Posterior vena cava (tissue), 2 donors: Measurements from ENCODE around the gene DAZAP1. TPM values are rescaled to one million over a fixed set of nuclear protein-coding genes. Genes with fewer than 3 reads are reported as not detected.

Source experiments
- DNase-seq: peaks from one replicate; pipeline ENCODE4 v3.0.0-alpha.2; 2020; ENCODE audit warnings: low spot score
- intact Hi-C, 2 donors: fragments of 100-400 bp; cut with DNase I; formaldehyde crosslinking; loops; one replicate each; pipeline versions ENCODE4 v1.14.1 to v1.14.2; 2022 to 2023
- total RNA-seq, 2 donors: library from RNA; stranded (reverse); fragmentation: NEBNext Ultra II Directional; extraction: Animal tissue kit (Norgen Biotek cat#: 25700); gene quantifications; one replicate each; pipeline ENCODE4 v1.2.1, GENCODE V29; 2021
- donor health status: DM: yes; HTN: yes; CAD: no.
- donor health status: DM: yes; HTN: yes; CAD: no.

DAZAP1 gene
- total RNA-seq, 2 donors from 2014 or later: 59.7 to 75.8 TPM

DNA sequence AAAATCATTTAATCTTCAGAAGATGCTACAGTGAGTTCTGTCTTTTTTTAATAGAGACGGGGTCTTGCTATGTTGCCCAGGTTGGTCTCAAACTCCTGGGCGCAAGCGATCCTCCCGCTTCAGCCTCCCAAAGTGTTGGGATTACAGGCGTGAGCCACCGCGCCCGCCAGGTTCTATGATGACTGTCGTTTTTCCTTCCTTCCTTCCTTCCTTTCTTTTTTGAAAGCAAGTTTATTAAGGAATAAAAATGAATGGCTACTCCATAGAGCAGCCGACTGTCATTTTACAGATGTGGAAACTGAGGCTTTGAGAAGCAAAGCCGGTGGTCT, 5.5 kb upstream of the DAZAP1 start:
- DNase-seq: no peak
- intact Hi-C loops: loop anchor here in 1 of 2 donors (10.0 kb wide), 1 partner anchor 117 kb away; the partner anchor contains the start of gene EFNA2

DNA sequence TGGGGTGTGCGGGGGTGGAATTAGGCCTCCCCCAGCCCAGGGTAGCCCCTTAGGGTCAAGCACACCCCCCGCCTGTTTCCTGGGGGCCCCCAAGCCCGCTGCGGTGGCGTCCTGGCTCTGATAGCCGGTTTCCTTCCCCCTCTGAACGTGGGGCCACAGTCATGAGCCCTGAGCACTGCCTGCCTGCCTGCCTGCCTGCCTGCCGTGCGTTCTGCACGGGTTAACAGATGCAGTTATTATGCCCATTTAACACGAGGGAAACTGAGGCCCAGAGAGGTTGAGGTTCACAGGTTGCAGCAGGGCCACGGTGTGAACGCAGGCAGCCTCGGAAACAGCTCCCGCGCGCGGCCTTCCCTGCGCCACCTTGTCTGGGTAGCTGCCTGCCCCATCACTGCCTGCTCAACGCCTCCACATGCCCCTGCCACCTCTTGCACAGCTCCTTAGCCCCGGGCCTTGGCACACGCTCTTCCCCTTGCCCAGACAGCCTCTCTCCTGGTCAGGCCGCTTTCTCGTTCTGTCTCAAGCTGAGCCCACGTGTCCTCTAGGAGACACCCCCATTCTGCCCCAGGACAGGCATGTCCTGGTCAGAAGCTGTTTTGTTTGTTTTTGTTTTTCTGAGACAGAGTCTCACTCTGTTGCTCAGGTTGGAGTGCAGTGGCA, 4.8 kb upstream of the DAZAP1 start:
- intact Hi-C loops: loop anchor here in 1 of 2 donors (10.0 kb wide), 1 partner anchor 118 kb away; the partner anchor contains the start of gene EFNA2
- no peak for DNase-seq

DNA sequence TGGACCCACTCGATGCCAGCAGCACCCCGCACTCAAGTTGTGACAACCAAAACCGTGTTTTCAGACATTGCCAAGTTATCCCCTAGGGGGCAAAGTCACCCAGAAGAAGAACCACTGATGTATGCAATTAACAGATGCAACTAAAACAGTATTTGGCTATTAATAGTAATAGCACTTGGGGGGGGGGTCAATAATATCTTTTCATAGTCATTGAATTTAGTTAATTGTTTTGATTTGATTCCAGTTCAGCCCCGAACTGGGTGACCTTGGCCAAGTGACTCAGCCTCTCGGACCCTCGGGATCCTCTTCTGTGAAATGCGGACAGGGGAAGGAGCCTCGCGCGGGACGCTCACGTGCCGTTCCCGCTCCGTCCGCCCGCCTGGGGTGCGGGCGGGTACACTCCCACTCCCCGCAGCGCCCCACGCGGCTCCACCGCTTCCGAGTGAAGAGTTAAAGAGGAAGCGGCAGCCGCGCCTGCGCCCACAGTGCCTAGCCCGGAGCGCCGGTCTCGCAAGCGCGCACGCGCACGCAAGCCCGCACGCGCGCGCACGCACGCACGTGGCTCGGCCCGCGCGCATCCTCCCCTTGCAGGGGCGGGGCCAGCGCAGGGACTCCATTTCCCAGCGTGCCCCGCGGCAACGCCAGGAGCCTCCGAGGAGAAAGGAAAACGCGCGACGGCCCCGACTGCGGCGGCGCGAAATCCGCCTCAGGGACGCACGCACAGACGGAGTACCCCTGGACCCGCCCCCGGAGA, 435 bp upstream of the DAZAP1 start:
- peak; percentile 100 for DNase-seq
- intact Hi-C loops: loop anchor here in 1 of 2 donors (10.0 kb wide), 1 partner anchor 122 kb away; the partner anchor contains the start of gene EFNA2

DNA sequence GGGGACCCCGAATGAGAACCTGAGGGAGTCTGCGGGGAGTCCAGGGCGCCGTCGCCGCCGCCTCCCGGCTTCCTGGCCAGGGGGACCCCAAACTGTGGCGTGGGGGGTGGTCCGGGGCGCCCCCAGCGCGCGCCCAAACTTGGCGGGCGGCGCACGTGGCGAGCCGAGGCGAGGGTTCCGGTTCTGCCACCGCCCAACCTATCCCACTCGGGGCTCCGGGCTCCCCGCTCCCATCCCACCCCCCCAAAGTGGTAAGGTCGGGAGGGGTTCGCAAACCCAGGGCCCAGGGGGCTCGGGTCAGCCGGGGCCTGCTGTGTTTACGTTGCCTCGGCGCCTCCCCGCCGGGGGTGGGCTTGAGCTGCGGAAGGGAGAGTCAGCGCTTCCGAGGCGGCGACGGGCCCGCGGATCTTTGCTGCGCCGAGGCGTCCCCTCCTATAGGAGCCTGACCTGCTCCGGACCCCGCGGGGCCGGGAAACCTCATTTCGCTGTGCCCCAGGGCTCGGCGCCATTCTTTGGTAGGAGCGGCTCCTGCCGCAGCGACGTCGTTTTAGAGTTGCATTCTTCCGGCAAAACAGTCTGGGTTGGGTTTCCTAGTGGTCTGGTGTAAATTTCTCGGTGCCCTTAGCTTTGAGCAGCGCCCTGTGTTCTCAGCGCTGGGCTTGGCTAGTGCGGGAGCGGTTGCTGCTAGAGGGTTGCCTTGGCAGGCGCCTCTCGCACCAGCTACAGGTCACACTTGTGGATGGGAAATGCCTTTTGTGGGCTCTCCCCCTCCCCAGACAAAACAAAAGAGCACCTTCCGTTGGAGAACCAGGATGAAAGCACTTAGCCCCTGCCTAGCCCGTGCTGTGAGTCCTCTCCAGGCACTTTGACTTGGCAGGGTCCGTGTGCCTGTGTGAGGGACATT, 1.2 kb downstream of the DAZAP1 start:
- peak; percentile 91 for DNase-seq
- intact Hi-C loops: loop anchor here in 1 of 2 donors (10.0 kb wide), 1 partner anchor 124 kb away; the partner anchor contains the start of gene EFNA2

DNA sequence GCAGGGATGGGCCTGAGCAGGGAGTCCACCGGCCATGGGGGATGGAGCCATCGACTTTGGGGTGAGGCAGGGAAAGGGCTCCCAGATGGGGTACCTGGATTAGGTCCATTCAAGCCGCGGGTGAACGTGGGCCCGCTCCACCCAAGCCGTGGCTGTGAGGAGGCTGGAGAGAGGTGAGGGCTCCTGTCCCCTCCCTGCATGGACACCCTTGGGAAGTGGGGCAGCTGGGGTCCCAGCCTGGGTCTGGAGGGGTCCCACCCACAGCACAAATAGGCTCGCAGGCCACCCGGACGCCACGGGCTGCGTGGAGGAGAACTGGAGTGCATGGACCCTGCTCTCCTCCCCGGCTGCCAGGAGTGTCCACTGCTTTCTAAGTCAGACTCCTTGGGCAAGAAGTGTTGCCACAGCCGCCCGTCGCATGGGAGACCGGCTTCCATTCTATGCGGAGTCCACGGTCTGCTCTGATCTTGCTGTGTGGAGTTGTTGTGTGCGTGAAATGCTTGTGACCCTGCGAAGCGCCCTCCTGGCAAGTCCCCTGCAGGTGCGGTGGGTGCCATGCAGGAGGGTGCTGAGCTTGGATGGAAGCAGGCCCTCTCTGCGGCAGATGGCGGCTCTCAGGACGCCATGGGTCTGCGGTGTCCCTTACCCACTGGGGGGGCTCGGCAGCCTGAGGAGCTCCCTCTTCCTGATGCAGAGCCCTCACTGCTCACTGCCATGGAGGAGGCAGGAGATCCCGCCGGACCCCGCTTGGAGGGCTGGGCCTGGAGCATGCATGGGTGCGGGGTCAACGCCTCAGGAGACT, 2.0 kb downstream of the DAZAP1 start:
- DNase-seq: no peak
- intact Hi-C loops: loop anchor here in 1 of 2 donors (10.0 kb wide), 1 partner anchor 125 kb away; the partner anchor contains the start of gene EFNA2

DNA sequence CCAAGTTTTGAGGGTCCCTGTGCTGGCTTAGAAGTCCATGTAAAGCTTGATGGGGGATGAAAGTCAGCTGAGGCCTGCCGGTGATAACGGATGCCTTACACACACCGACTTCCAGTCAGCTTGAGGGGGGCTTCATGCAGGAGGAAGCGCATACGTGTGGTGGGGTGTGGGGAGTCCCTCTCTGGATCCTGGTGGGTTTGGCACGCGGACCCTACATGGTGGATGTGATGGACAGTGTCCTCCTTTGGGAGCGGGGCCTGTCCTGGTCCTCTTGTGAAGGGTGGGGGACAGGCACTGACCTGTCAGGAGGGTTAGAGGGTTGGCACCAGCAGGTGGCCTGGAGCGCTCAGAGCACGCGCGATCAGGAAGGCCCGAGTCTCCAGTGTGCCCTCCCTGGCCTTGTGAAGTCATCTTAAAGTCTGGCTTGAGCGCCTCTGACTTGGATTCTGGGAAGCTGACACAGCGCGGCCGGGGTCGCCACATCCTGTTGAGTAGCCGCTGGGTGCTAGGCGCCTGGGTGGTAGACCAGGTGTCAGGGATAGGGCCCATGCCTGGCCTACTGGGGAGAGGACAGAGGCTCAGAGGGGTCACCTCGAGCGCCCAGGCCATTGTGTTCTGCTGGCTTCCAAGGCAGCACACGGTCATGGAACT, 2.9 kb downstream of the DAZAP1 start:
- intact Hi-C loops: no loop called here
- DNase-seq: no peak

DNA sequence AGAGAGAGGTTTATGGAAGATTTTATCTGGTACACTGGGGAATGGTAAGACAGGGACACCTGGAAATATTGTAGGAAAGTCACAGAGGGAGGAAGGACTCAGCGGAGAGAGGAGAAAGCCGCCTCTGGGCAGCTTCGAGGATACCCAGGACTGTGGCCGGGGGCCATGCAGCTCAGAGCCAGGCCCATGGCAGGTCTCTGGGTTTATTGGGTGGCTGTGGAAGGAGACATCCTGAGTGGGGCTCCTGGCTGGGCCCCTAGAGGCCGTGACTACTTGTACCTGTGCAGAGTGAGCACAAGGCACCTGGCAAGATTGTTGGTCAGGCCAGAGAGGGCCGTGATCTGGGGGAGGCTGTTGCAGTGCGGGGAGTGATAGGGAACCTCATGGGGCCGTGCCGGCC, 3.4 kb downstream of the DAZAP1 start:
- DNase-seq: no peak
- intact Hi-C loops: no loop called here

DNA sequence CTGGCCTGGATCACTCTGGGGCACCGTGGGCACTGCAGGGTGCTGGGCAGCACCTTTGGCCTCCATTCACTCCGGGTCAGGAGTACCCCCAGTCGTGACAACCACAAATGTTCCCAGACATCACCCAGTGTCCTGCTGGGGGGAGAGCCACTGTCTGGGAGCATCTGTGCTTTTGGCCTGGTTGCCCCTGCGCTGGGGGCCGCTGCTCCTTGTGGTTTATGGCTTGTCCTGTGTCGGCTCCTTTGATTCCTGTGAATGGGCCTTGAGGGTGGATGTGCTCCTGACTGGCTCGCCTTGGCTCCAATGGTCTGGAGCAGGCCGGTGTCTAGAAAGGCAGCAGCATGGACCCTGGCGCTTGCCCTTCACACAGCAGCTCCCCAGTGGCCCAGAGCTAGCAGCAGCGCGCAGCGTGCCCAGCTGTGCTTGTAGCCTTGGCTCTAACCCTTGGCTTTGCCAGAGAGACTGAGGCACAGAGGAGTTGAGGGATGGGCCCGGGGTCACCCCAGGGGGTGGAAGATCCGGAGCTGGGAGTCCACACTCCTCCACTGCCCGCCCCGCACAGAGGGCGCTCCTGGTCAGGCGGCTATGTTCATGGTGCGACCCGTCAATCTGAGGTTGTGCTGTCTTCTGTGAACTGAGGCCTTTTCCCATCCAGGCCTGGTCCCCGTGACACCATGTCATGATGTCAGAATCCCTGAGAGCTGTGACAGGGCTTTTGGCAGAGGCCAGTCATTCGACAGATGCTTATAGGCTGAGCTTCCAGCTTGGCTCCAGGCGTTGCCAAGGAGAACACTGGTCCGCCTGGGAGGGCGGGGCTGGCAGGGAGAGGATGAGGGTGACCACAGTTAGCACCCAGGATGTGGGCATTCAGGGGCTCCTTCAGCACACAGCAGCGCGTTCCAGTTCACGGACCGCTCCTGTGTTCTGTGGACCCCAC, 4.1 kb downstream of the DAZAP1 start:
- peak; percentile 88 for DNase-seq
- intact Hi-C loops: no loop called here

DNA sequence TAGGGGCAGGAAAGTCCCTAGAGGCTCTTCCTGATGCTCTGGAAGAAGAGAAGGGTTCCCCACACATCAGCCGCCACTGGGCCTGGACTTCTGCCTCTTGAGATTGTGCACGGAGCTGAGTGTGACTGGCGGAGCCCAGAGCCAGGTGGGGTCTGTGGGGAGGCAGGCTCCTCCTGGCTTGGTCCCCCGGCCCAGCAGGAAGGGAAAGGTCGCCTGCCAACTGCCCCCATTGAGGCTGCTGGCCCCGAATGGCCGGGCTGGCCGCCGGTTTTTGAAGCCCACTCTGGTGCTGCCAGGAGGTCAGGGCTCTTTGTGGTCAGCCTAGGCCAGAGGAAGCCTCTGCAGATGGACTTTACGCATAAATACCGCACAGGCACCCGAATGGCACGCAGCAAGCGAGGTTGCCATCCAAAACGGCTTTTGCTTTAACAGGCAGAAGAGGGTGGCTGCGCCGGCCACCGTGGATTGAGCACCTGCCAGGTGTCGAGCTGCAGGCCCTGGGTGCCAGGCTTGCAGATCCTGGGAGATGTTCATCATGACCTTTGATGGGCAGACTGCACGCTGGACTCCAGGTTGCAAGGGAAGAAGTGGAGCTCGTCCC, 5.0 kb downstream of the DAZAP1 start:
- DNase-seq: no peak

DNA sequence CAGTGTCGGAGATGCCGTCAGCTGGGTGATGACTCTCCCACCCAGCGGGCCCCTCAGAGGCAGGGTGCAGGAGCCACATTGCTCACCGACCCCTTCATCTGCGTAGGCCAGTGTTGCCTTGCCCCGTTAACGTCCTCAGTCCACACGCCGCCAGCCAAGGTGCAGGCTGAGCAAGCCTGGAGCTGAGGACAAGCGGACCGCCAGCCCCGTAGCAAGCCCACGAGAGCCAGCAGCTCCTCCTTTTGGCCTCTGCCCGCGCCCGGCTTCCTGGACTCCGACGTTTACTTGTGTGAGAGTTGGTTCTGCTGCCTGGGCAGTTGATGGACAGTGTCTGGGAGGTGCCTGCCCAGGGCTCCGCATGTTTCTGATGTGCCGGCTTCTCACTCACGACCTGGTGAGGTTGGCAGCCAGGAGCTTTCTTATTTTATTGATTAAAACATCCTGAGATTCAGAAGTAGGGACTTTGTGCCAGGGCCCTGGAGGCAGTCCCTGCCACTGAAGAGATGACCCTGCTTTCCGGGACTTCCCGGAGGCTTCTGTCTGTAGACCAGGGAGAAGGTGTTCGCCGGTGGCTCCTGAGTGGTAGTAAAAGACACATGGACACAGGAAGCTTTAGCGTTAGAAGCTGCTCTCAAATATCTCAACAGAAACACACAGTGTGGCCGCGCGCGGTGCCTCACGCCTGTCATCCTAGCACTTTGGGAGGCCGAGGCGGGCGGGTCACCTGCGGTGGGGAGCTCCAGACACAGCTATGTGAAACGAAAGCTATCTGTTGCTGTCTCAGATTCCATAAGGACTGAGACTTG, 5.8 kb downstream of the DAZAP1 start:
- intact Hi-C loops: no loop called here
- no peak for DNase-seq

More for the DNA sequence above, 5.0 kb downstream of the DAZAP1 start:
- intact Hi-C loops: no loop called here

DNA sequence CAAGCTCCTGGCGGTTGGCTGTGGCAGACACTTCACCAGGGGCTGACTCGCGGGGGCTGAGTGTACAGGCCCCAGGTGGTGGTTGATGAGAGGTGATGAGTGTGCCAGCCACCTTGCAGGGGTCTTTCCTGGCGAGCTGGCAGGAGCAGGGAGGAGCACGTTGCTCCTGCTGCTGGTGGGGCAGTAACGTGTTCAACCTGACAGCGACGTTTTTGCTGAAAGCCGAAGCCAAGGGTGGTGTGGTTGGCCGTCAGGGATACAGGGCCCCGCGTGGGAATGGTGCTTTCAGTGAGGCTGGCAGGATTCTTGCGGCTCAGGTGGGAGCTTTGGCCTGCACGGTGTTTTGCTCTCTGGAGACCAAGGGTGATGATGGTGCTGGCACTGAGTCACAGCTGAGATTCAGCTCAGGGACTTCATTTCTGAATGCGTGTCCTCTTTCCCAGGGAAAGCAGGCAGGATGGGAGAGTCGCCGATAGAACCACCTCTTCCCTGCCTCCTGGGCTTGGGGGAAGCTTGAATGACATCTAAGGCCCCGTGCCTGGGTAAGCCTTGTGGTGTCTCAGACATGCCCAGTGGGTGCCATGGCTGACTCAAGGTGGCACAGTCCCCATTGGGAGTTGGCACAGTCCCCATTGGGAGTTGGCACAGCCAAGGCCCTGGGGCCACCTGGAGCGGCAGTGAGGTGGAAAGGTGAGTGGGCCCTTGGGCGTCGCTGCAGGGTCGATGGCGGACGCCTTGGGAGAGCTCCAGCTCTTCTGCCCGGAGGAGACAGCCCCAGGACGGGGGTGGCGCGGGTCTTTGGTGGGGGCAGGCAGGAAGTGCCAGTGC, 8.8 kb downstream of the DAZAP1 start:
- no peak for DNase-seq
- intact Hi-C loops: no loop called here

DNA sequence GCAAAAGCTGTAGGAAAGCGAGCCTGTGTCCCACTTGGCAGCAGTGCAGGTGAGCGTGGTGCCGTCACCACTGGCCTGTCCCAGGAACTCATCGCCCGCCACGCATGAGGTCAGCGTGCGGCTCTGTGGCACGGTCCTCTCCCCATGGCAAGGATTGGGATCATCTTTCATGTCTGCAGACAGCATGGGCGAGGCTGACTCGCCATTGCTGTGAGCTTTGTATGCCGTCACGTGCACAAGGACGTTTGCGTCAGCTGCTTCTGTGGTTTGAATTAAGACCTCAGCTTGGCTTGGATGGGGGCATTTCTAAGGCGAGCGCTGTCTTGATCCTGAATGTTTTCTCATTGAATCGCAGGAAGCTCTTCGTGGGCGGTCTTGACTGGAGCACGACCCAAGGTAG, 9.8 kb downstream of the DAZAP1 start:
- intact Hi-C loops: no loop called here
- no peak for DNase-seq

DNA sequence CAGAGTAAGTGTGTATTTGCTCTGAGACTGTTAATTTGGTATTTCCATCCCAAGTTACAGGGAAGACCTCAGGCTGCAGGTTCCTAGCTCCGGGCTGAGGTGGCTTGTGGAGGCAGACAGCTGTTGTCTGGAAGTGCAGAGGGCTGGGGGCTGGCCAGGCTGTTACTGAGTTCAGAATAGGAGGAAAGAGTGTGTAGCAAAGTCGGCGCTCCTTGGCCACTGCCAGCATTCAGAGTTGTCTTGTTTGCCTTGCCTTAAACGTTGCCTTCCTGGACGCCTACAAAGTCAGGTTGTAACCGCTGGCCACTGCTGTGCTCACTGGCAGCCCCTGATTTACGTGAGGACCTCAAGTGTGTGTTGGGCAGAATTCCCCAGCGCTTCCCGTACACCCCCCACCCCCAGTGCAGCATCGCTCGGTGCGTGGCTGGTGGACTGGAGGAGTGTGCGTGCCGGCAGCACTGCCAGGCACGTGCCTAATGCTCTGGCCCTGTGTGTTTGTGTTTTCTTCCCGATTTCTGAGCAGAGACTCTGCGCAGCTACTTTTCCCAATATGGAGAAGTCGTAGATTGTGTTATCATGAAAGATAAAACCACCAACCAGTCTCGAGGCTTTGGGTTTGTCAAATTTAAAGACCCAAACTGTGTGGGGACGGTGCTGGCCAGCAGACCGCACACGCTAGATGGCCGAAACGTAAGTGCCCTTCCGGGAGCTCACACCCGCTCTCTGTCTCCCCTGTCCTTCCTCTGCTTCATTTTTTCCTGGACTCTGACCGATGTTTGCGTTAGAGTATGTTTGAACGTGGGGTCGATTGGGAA, 10.5 kb downstream of the DAZAP1 start:
- intact Hi-C loops: no loop called here
- DNase-seq: no peak

DNA sequence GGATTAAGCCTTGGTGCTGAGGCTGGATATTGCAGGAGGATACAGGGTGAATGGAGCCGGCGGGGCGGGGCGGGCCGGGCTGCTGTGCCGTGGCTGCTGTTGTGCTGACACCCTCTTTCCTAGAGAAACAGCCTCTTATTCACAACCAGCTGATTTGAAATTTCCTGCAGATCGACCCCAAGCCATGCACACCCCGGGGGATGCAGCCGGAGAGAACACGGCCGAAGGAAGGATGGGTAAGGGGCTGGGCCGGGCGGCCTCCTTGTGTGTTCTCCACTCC, 11.1 kb downstream of the DAZAP1 start:
- intact Hi-C loops: no loop called here
- DNase-seq: no peak
